ENCODE data around the gene SYF2. TPM values are rescaled to one million over a fixed set of nuclear protein-coding genes. Genes with fewer than 3 reads are reported as not detected.
A peak's percentile ranks its signal among the peaks of the same experiment; 100 is the strongest.

The SYF2 gene
- total and polyA plus RNA-seq, 2 of the 13 experiments (the other 11 are each of a cell fraction or from before 2014, with no cell fraction given), result 17.8 to 34.1 TPM

- TF ChIP-seq PRPF4 (IDR thresholded peaks at IDR 0.05; ENCODE audit: low read depth, low read length, poor library complexity, severe bottlenecking) (no peak), ZNF33B (CRISPR knock-in tag; IDR thresholded peaks at IDR 0.05) (0 out of 2 replicates have a peak, but pooled peaks have one; percentile 61), SRSF1 (optimal IDR thresholded peaks at IDR 0.05; ENCODE audit: low read depth, low read length) (peak; percentile 99), ZNF687 (CRISPR knock-in tag; IDR thresholded peaks at IDR 0.05) (peak; percentile 80), RBM22 (optimal IDR thresholded peaks at IDR 0.05; ENCODE audit: low read length) (peak; percentile 94), ZFP36L2 (CRISPR knock-in tag; IDR thresholded peaks at IDR 0.05) (no peak), ZFYVE20 (CRISPR knock-in tag; IDR thresholded peaks at IDR 0.05; ENCODE audit: borderline replicate concordance, low read depth) (no peak), ZNF720 (CRISPR knock-in tag; IDR thresholded peaks at IDR 0.05) (0 out of 2 replicates have a peak, but pooled peaks have one; percentile 64), ZFP36 (IDR thresholded peaks at IDR 0.05; ENCODE audit: borderline replicate concordance, low read depth, low read length, partially characterized antibody) (no peak), ZNF670 (CRISPR knock-in tag; IDR thresholded peaks at IDR 0.05; ENCODE audit: borderline replicate concordance) (peak; percentile 68; the same call in 1 of the 2 replicates), CREM (IDR thresholded peaks at IDR 0.05) (peak; percentile 75), CREM (CRISPR knock-in tag; IDR thresholded peaks at IDR 0.05) (0 out of 2 replicates have a peak, but pooled peaks have one; percentile 12), ZNF510 (CRISPR knock-in tag; IDR thresholded peaks at IDR 0.05; ENCODE audit: low read depth) (no peak), CENPBD1 (CRISPR knock-in tag; IDR thresholded peaks at IDR 0.05; ENCODE audit: borderline replicate concordance, low read depth) (no peak), KDM6A (CRISPR knock-in tag; IDR thresholded peaks at IDR 0.05; ENCODE audit: low read depth) (no peak)
- TF ChIP-seq, protein P1, sequence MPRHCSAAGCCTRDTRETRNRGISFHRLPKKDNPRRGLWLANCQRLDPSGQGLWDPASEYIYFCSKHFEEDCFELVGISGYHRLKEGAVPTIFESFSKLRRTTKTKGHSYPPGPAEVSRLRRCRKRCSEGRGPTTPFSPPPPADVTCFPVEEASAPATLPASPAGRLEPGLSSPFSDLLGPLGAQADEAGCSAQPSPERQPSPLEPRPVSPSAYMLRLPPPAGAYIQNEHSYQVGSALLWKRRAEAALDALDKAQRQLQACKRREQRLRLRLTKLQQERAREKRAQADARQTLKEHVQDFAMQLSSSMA (CRISPR knock-in tag; IDR thresholded peaks at IDR 0.05), result no peak
- TF ChIP-seq, protein P2, sequence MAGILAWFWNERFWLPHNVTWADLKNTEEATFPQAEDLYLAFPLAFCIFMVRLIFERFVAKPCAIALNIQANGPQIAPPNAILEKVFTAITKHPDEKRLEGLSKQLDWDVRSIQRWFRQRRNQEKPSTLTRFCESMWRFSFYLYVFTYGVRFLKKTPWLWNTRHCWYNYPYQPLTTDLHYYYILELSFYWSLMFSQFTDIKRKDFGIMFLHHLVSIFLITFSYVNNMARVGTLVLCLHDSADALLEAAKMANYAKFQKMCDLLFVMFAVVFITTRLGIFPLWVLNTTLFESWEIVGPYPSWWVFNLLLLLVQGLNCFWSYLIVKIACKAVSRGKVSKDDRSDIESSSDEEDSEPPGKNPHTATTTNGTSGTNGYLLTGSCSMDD (CRISPR knock-in tag; IDR thresholded peaks at IDR 0.05), result no peak
- TF ChIP-seq, protein P3, sequence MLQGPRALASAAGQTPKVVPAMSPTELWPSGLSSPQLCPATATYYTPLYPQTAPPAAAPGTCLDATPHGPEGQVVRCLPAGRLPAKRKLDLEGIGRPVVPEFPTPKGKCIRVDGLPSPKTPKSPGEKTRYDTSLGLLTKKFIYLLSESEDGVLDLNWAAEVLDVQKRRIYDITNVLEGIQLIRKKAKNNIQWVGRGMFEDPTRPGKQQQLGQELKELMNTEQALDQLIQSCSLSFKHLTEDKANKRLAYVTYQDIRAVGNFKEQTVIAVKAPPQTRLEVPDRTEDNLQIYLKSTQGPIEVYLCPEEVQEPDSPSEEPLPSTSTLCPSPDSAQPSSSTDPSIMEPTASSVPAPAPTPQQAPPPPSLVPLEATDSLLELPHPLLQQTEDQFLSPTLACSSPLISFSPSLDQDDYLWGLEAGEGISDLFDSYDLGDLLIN (CRISPR knock-in tag; IDR thresholded peaks at IDR 0.05; ENCODE audit: borderline replicate concordance), result 0 out of 2 replicates have a peak, but pooled peaks have one; percentile 21
Observed at GRCh38 chr1:25247024-25247828, 14.9 kb upstream of the SYF2 start, which contains the start of gene RSRP1 (continued).

Data from HepG2 (cell line).